ENCODE measurements around the gene MAP3K2.

- no peak for TF ChIP-seq CTCF (conservative IDR thresholded peaks at IDR 0.05; ENCODE audit: low read length)
- TF ChIP-seq EZH2phosphoT487 (IDR thresholded peaks at IDR 0.05; ENCODE audit: borderline replicate concordance): no peak
Measured at GRCh38 chr2:127421116-127421800, 33.5 kb upstream of the MAP3K2 start.

Measured in Loucy (cell line).